ENCODE data around the gene GPR132. TPM values are rescaled to one million over a fixed set of nuclear protein-coding genes. Genes with fewer than 3 reads are reported as not detected.

The GPR132 gene
- total and polyA plus RNA-seq, 2 of the 13 experiments (the other 11 are each of a cell fraction or from before 2014, with no cell fraction given), result not detected

- BruUV-seq (replicated peaks), result no TSS peak
- H3K4me3 ChIP-seq (replicated peaks in 1 of 3; ENCODE audit: insufficient read depth in 1 of 3, low read depth in 2 of 3, low read length in 3 of 3), result peak overlapping the region in 1 of 3 experiments; percentile 33; a peak in 1 of 6 replicates
- no peaks in the 10 kb centered on the region for H3K79me2 ChIP-seq (ENCODE audit: insufficient read depth, low read length)
- peaks cover 39% of the 10 kb centered on the region for H3K4me1 ChIP-seq (ENCODE audit: insufficient read depth, low read length)
- H3K36me3 ChIP-seq (replicated peaks in 1 of 2; ENCODE audit: control insufficient read depth in 1 of 2, insufficient read depth in 2 of 2, low read length in 2 of 2), result no peaks in the 10 kb centered on the region
- H3K27ac ChIP-seq (ENCODE audit: extremely low read length, insufficient read depth, low read length), result no peak overlapping the region
- no peak overlapping the region; the same call in 1 of the 2 replicates for H3K4me2 ChIP-seq (ENCODE audit: low read depth, low read length)
- ATAC-seq, result peak; percentile 9
- H3K27me3 ChIP-seq (ENCODE audit: control insufficient read depth in 1 of 2, insufficient read depth in 2 of 2, low read length in 2 of 2), result peaks cover 8 to 48% of the 10 kb centered on the region in 2 experiments; a peak in 4 of 5 replicates
- H2AFZ ChIP-seq (ENCODE audit: low read length), result no peak overlapping the region
- intact Hi-C loops (cut with micrococcal nuclease; ENCODE audit: unreplicated experiment), result loop anchor here (5.0 kb wide), 1 partner anchor 94 kb away; no protein-coding TSS in a partner anchor
- ChIA-PET POLR2A (no interaction called here), CTCF (ENCODE audit: low intra/inter-chr PET ratio, low total read pairs) (no interaction called here)
- in situ Hi-C loops (cut with HindIII; ENCODE audit: extremely low pct_ligation_motif_present, low pct_unique_long_range_greater_than_20kb), result loop anchor here (10.0 kb wide), 1 partner anchor 51 kb away; no protein-coding TSS in a partner anchor
- FAIRE-seq, result no peak
- H4K20me1 ChIP-seq (ENCODE audit: insufficient read depth, low read length), result peaks cover 5% of the 10 kb centered on the region; the same call in 1 of the 2 replicates
- 6% methylated on average over 17 of the region's 76 CpGs for WGBS (ENCODE audit: low lambda C conversion rate)
- H3K9ac ChIP-seq (ENCODE audit: insufficient read depth, low read depth, low read length), result no peak overlapping the region
- DNase-seq (ENCODE audit: low spot score), result peak; percentile 20
- H3K9me3 ChIP-seq (ENCODE audit: low read length), result no peaks in the 10 kb centered on the region
- TF ChIP-seq SOX13 (IDR thresholded peaks at IDR 0.05) (no peak), SOX13 (CRISPR knock-in tag; conservative IDR thresholded peaks at IDR 0.05 in 1 of 2, IDR thresholded peaks at IDR 0.05 in 1 of 2) (0 out of 4 replicates have a peak, but pooled peaks of 1 of the 2 experiments have one; percentile 6), TAF1 (CRISPR knock-in tag; IDR thresholded peaks at IDR 0.05) (no peak), HMG20B (CRISPR knock-in tag; conservative IDR thresholded peaks at IDR 0.05) (no peak), IKZF5 (CRISPR knock-in tag; IDR thresholded peaks at IDR 0.05) (no peak), UBTF (CRISPR knock-in tag; IDR thresholded peaks at IDR 0.05) (0 out of 2 replicates have a peak, but pooled peaks have one; percentile 29), HNRNPK (IDR thresholded peaks at IDR 0.05; ENCODE audit: low read depth, low read length, poor library complexity, severe bottlenecking) (peak; percentile 41), BRF2 (CRISPR knock-in tag; IDR thresholded peaks at IDR 0.05) (no peak), ZNF777 (CRISPR knock-in tag; IDR thresholded peaks at IDR 0.05) (0 out of 2 replicates have a peak, but pooled peaks have one; percentile 37), RBAK (CRISPR knock-in tag; IDR thresholded peaks at IDR 0.05) (no peak), CTCF (CRISPR knock-in tag; IDR thresholded peaks at IDR 0.05) (peak; percentile 53), ZNF703 (CRISPR knock-in tag; IDR thresholded peaks at IDR 0.05; ENCODE audit: borderline replicate concordance) (no peak), KDM2A (CRISPR knock-in tag; IDR thresholded peaks at IDR 0.05; ENCODE audit: borderline replicate concordance, low read depth) (peak; percentile 22; the same call in 1 of the 2 replicates), ZBTB33 (CRISPR knock-in tag; IDR thresholded peaks at IDR 0.05) (peak; percentile 17; the same call in 1 of the 2 replicates)
Measured at GRCh38 chr14:105093431-105094192, 28.4 kb upstream of the GPR132 start.

Measured in HepG2 (cell line).